ENCODE measurements around the gene VPS11.

GRCh38 chr11:119065369-119065768 lies 2.2 kb upstream of the VPS11 start:
- peak; percentile 62 for TF ChIP-seq CTCF (IDR thresholded peaks at IDR 0.05; ENCODE audit: low read length)
- no peak for TF ChIP-seq EZH2phosphoT487 (IDR thresholded peaks at IDR 0.05; ENCODE audit: low read length)

Data from MM.1S (cell line).